ENCODE data around the gene DCTN1. TPM values are rescaled to one million over a fixed set of nuclear protein-coding genes. Genes with fewer than 3 reads are reported as not detected.
"Not testable (repeated sequence)": the region's sequence is repeated elsewhere in the genome, so short reads cannot be mapped to it uniquely, and the experiment has no call there.

DCTN1 gene
- polyA plus RNA-seq (2012; ENCODE audit: missing spikeins) = 34.7 TPM

- DNase-seq (ENCODE audit: insufficient read length) (no peak), FAIRE-seq (peak; percentile 51)
- TF ChIP-seq POLR2A (IDR thresholded peaks at IDR 0.05; ENCODE audit: low read depth, low read length) = no peak
Observed at GRCh38 chr2:74379851-74380789, at the start of gene DCTN1. Gene DCTN1, minus strand, starts transcription at chr2:74380311. Its CDS starts 274 bp downstream, at chr2:74380037.

- no peak for FAIRE-seq
- DNase-seq (ENCODE audit: insufficient read length) = no peak
- TF ChIP-seq POLR2AphosphoS5 (IDR thresholded peaks at IDR 0.05; ENCODE audit: low read depth, low read length) (no peak), POLR2A (IDR thresholded peaks at IDR 0.05; ENCODE audit: low read depth, low read length) (no peak), TAF1 (IDR thresholded peaks at IDR 0.05; ENCODE audit: borderline replicate concordance, low read depth, low read length) (no peak)
Observed at GRCh38 chr2:74428675-74429074, 48.6 kb upstream of the DCTN1 start.

DNA sequence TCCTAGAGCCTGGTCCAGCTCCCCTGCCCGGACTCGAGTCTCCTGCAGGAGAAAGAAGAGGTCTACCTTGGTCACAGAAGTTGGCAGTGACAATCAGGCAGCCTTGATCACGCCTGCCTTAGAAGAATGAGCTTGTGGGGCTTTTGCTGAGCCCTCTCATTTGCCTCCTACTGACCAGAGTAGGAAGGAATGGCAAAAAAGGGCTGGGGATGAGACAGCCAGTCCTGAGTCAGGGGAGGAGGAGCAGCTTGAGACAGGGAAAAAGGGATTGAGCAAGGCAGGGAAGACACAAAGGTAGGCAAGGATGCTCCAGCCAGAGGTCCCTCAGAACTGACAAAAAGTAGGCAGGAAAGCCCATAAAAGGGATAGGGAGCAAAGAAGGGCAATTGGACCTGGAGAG, 47.4 kb upstream of the DCTN1 start:
- no peak for DNase-seq (ENCODE audit: insufficient read length)
- TF ChIP-seq POLR2A (IDR thresholded peaks at IDR 0.05; ENCODE audit: low read depth, low read length) (no peak), POLR2AphosphoS5 (IDR thresholded peaks at IDR 0.05; ENCODE audit: low read depth, low read length) (no peak), TAF1 (IDR thresholded peaks at IDR 0.05; ENCODE audit: borderline replicate concordance, low read depth, low read length) (no peak)
- FAIRE-seq = no peak

DNA sequence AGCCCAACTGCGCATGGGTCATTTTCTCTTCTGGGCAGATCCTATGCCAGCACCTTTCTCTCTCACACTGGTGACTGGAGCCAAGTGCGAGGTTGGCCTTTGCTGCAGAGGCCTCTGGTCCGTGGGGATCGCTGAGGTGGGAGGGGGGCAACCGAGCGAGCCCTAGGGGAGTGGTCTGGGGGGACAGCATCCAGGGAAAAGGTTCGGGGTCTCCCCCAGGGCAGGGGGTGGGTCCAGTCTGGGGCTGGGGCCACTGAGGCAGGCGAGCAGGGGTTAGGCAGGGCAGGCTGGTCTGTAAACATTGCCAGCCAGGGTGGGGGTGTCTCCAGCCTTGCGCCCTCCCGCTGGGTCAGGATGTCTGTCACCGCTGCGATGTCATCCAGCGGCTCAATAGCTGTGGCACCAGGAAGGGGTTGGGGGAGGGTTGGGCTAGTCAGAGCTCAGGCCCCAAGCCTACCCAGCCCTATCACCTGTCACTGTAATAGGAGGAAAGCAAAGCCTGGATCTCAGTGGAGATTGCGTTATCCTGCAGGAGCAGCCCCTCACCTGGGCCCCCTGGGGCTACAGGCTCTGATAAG, 46.2 kb upstream of the DCTN1 start:
- TF ChIP-seq POLR2A (IDR thresholded peaks at IDR 0.05; ENCODE audit: low read depth, low read length) (no peak), POLR2AphosphoS5 (IDR thresholded peaks at IDR 0.05; ENCODE audit: low read depth, low read length) (no peak), TAF1 (IDR thresholded peaks at IDR 0.05; ENCODE audit: borderline replicate concordance, low read depth, low read length) (no peak)
- FAIRE-seq = no peak
- DNase-seq (ENCODE audit: insufficient read length) = no peak

GRCh38 chr2:74425523-74425922, 45.4 kb upstream of the DCTN1 start:
- TF ChIP-seq POLR2A (IDR thresholded peaks at IDR 0.05; ENCODE audit: low read depth, low read length) (0 out of 2 replicates have a peak, but pooled peaks have one; percentile 13), TAF1 (IDR thresholded peaks at IDR 0.05; ENCODE audit: borderline replicate concordance, low read depth, low read length) (no peak)
- DNase-seq (ENCODE audit: insufficient read length) = no peak
- no peak for FAIRE-seq

DNA sequence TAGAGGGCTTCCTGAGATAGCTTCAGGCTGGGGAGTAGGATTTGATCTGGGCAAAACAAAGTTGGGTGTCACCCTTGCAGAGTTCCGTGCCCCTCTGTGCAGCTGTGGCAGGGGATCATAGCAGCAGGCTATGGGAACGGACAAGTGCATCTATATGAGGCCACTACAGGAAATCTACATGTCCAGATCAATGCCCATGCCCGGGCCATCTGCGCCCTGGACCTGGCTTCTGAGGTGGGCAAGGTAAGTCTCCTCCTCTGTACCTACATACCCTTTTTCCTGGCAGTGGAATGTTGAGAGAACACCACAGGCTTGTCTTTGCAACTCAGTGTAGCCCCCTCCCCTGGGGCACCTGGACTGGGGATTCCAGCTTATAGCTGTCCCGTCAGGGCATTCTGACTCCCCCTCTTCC, 44.9 kb upstream of the DCTN1 start:
- FAIRE-seq = no peak
- no peak for DNase-seq (ENCODE audit: insufficient read length)
- TF ChIP-seq POLR2AphosphoS5 (IDR thresholded peaks at IDR 0.05; ENCODE audit: low read depth, low read length) = no peak
- TF ChIP-seq POLR2A (IDR thresholded peaks at IDR 0.05; ENCODE audit: low read depth, low read length) = 0 out of 2 replicates have a peak, but pooled peaks have one; percentile 20

GRCh38 chr2:74424139-74424992, 44.3 kb upstream of the DCTN1 start:
- no peak for FAIRE-seq
- no peak for DNase-seq (ENCODE audit: insufficient read length)
- TF ChIP-seq POLR2A (IDR thresholded peaks at IDR 0.05; ENCODE audit: low read depth, low read length) = no peak
- TF ChIP-seq POLR2AphosphoS5 (IDR thresholded peaks at IDR 0.05; ENCODE audit: low read depth, low read length) = no peak
- TF ChIP-seq TAF1 (IDR thresholded peaks at IDR 0.05; ENCODE audit: borderline replicate concordance, low read depth, low read length) = no peak

DNA sequence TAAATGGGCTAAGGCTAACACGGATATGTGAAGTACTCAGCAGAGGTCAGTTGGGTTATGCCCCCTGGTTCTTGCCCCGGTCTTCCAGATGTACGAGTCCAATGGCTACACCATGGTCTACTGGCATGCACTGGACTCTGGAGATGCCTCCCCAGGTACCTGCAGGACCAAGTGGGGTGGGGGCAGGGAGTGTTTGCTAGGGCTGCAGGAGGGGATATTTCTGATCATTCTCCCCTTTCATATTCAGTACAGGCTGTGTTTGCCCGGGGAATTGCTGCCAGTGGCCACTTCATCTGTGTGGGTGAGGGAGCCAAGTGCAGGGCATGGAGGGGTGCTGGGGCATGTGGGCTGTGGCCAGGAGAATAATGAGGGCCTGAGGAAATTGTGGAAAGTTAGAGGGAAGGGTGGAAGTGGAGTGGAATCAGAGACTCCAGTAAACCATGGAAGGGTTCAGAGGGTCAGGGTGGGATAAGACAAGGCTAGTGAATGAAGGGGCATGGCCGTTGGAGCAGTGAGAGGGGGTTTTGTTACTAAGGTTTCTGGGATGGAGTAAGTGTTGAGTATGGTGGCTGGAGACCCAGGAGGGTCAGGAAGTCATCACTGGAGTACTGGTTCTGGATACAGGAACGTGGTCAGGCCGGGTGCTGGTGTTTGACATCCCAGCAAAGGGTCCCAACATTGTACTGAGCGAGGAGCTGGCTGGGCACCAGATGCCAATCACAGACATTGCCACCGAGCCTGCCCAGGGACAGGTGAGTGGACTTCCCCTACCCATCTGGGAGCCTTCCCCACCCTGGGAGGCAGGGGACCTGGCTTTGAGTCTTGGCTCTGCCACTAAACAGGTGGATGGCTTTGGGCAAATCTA, 43.4 kb upstream of the DCTN1 start:
- DNase-seq (ENCODE audit: insufficient read length) (no peak), FAIRE-seq (no peak)
- TF ChIP-seq TAF1 (IDR thresholded peaks at IDR 0.05; ENCODE audit: borderline replicate concordance, low read depth, low read length) (no peak), POLR2AphosphoS5 (IDR thresholded peaks at IDR 0.05; ENCODE audit: low read depth, low read length) (no peak), POLR2A (IDR thresholded peaks at IDR 0.05; ENCODE audit: low read depth, low read length) (no peak)

- FAIRE-seq (peak; percentile 96), DNase-seq (ENCODE audit: insufficient read length) (peak; percentile 94)
- TF ChIP-seq TAF1 (IDR thresholded peaks at IDR 0.05; ENCODE audit: borderline replicate concordance, low read depth, low read length) (peak; percentile 63; the same call in 1 of the 2 replicates), POLR2A (IDR thresholded peaks at IDR 0.05; ENCODE audit: low read depth, low read length) (peak; percentile 93), POLR2AphosphoS5 (IDR thresholded peaks at IDR 0.05; ENCODE audit: low read depth, low read length) (peak; percentile 91)
Observed at GRCh38 chr2:74421221-74421870, 41.2 kb upstream of the DCTN1 start, which contains the start of the genes C2orf81 and WDR54. Gene C2orf81, minus strand, starts transcription at chr2:74421619. Its CDS starts 59 bp downstream, at chr2:74421560. Gene WDR54, plus strand, starts transcription at chr2:74421730. Its CDS starts 424 bp downstream, at chr2:74422154.

- not testable (repeated sequence) for DNase-seq (ENCODE audit: insufficient read length); FAIRE-seq
Observed at GRCh38 chr2:74420443-74421103, 40.5 kb upstream of the DCTN1 start.
